GM03348 (cell line): ENCODE data around the gene ABCF2.
A peak's percentile ranks its signal among the peaks of the same experiment; 100 is the strongest.

Experiments used
- DNase-seq: peaks from one replicate; pipeline ENCODE4 v3.0.0; 2012; ENCODE audit warnings: low spot score

ABCF2 gene

GRCh38 chr7:151194188-151194587 lies 32.8 kb downstream of the ABCF2 start:
- DNase-seq, result no peak

- DNase-seq, result no peak
Measured at GRCh38 chr7:151193203-151193978, 33.6 kb downstream of the ABCF2 start.

- no peak for DNase-seq
Measured at GRCh38 chr7:151192002-151192539, 34.9 kb downstream of the ABCF2 start.

DNA sequence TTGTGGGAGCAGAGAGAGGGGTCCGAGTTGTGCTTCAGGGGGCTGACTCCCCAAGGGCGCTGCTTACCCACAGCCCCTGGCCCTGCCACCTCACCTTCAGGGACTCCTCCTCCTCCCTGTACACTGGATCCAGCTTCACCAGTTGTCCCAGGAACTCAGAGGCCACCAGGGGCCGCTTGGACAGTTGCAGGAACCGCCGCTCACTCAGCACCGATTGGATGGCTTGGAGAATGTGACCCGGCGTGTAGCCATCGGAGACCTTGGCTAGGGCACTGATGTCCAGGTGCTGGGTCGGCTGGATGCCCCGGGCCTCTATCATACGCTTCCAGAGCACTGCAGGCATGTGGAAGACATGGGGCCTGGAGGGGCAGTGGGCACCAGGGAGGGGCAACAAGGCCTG lies 35.5 kb downstream of the ABCF2 start:
- DNase-seq, result no peak

DNA sequence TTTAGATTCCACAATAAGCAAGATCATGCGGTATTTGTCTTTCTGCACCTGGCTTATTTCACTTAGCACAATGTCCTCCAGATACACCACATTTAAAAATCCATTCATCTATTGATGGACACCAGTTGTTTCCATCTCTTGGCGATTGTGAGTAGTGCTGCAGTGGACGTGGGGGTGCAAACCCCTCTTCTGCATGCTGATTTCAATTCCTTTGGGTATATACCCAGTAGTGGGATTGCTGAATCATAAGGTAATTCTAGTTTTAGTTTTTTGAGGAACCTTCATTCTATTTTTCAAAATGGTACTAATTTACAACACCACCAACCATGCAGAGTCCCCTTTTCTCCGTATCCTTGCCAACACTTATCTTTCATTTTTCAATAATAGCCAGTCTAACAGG lies 38.0 kb downstream of the ABCF2 start:
- DNase-seq, result no peak

DNA sequence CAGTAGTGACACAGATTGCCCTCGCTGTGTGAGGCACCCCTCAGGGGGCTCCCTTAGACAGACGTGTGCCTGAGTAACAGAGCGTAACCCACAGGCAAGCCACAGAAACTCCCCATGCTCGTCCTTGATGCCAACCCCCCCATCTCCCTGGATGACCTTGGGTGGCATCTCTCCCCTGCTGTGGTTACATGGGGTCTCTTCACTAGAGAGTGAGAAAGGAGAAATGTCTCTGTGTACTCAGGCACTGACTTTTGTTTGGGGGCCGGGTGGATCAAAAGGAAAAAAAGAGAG lies 38.8 kb downstream of the ABCF2 start:
- DNase-seq, result no peak

GRCh38 chr7:151187409-151188251 lies 39.4 kb downstream of the ABCF2 start:
- DNase-seq, result no peak

DNA sequence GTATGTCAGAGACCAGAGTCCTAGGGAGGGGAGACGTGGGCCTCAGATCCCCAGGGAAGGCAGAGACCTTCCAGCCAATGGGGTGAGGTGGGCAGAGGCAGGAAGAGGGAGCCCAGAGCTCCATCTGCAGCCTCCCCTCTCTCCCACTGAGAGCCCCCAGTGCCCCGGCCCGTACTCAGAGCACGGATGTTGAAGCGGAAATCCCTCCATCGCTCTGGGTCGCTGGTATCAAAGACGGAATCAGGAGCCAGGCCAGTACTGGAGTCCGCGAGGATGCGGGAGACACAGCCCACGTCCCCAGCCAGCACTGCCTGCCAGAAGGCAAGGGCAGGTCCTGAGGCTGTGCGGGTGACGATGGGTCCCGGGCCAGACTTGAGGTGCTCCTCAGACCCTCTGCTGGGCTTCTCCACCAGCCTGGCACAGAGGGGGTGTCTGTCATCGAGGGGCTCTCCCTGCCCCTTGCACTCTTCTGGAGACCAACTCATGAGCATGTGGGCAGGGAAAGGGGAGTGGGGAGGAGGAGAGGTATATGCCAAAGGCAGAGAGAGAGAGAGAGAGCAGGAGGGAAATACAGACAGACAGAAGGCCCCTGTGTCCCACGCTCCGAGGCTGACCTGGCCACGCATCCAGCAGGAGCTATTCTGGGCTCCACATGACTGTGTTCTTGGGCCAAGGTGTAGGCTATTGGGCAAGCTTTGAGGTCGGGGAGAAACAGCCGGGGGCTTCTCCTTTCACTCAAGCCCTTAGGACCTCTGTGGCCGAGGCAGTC lies 40.2 kb downstream of the ABCF2 start, which contains the start of gene ASB10:
Gene ASB10 (minus strand): TSS at position 611 of the 769 bp plus-strand sequence. CDS start 120 bp downstream, at position 491.
- no peak for DNase-seq

GRCh38 chr7:151185762-151186639 lies 41.0 kb downstream of the ABCF2 start:
- no peak for DNase-seq

DNA sequence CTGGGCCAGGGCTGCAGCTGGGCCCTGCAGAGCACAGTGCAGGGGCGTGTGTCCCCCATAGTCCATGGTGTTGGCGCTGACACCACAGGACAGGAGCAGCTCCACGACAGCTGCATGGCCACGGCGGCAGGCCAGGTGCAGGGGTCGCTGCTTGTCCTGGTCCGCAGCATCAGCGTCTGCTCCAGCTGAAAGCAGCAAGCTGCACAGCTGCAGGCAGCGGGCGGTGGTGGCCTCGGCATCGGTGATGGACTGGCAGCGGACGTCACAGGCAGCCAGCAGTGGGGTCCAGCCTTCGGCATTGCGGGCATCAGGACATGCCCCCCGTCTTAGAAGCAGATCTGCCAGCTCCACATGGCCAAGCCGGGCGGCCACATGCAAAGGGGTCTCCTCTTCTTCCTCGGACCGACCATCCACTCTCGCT lies 46.0 kb downstream of the ABCF2 start:
- DNase-seq, result no peak

- no peak for DNase-seq
Measured at GRCh38 chr7:151179946-151180345, 47.1 kb downstream of the ABCF2 start.

GRCh38 chr7:151179287-151179860 lies 47.6 kb downstream of the ABCF2 start:
- DNase-seq, result no peak

- DNase-seq, result no peak
Measured at GRCh38 chr7:151178831-151179230, 48.2 kb downstream of the ABCF2 start.

GRCh38 chr7:151178236-151178635 lies 48.8 kb downstream of the ABCF2 start:
- no peak for DNase-seq

GRCh38 chr7:151177310-151177709 lies 49.7 kb downstream of the ABCF2 start:
- DNase-seq, result no peak

DNA sequence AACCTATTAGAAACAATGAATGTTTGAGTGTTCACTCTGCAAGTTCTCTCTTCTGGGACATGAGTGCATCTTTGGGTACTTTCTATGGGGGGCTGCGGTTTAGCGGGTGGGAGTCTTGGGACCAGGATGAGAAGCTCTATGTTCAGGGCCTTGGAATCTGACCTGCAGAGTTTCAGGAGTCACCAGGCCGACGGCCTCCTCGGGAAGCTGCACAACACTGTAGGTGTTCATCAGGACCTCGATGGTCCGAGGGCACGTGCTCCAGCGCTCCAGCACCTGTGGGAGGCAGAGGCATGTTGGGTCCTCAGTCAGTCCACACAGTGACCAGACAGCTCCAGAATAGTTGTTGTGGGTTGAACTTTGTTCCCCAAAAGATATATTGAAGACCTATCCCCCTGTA lies 50.6 kb downstream of the ABCF2 start:
- DNase-seq, result no peak

- no peak for DNase-seq
Measured at GRCh38 chr7:151175793-151176311, 51.2 kb downstream of the ABCF2 start.

GRCh38 chr7:151175047-151175792 lies 51.8 kb downstream of the ABCF2 start:
- DNase-seq, result no peak

GRCh38 chr7:151174246-151175046 lies 52.6 kb downstream of the ABCF2 start:
- peak; percentile 67 for DNase-seq
